Right lobe of liver (tissue), 6 donors: ENCODE measurements around the gene CBLN3. TPM values are rescaled to one million over a fixed set of nuclear protein-coding genes. Genes with fewer than 3 reads are reported as not detected.
A peak's percentile ranks its signal among the peaks of the same experiment; 100 is the strongest.

Experiments
- ATAC-seq, 4 donors: fragments of 200-7000 bp; cut with Tn5 transposase; one replicate each; pipeline ENCODE4 v1.9.1; 2020; ENCODE audit warnings: mild to moderate bottlenecking in 4 of 4, moderate library complexity in 4 of 4
- DNase-seq, 3 donors: peaks; one replicate each; pipeline ENCODE4 v3.0.0-alpha.2; 2020
- H3K27ac ChIP-seq, 3 donors: fragments of 200-600 bp; one replicate each; pipeline ENCODE4 v1.8.0; 2022
- H3K27me3 ChIP-seq, 2 donors: fragments of 200-600 bp; one replicate each; pipeline ENCODE4 v1.8.0; 2022
- H3K36me3 ChIP-seq, 4 donors: fragments of 200-600 bp; sonication (generic) in 1 of 4; one replicate each; pipeline versions ENCODE4 v1.5.1 to v1.8.0; 2017 to 2022; ENCODE audit warnings: control low read depth in 1 of 4
- H3K4me1 ChIP-seq, 4 donors: fragments of 200-600 bp; sonication (generic) in 1 of 4; one replicate each; pipeline versions ENCODE4 v1.5.1 to v1.8.0; 2017 to 2022; ENCODE audit warnings: control low read depth in 1 of 4
- H3K4me3 ChIP-seq, 3 donors: fragments of 200-600 bp; one replicate each; pipeline ENCODE4 v1.8.0; 2022
- H3K9me3 ChIP-seq, 4 donors: fragments of 200-600 bp; sonication (generic) in 1 of 4; one replicate each; pipeline versions ENCODE4 v1.5.1 to v1.8.0; 2017 to 2022; ENCODE audit warnings: control low read depth in 1 of 4
- POLR2A ChIP-seq: fragments of 450-650 bp; IDR thresholded peaks from one replicate; pipeline ENCODE4 v1.6.1; 2017; ENCODE audit warnings: antibody characterized with exemption, mild to moderate bottlenecking
- whole genome bisulfite sequencing: methylation state at CpG from one replicate; pipeline ENCODE4 v1.1.6; 2018; ENCODE audit warnings: low coverage, low lambda C conversion rate; ENCODE audit not compliant: insufficient coverage; ENCODE audit errors: missing lambda C conversion rate; 5-methylcytosine and 5-hydroxymethylcytosine counted together
- intact Hi-C, 2 donors: fragments of 100-400 bp; cut with DNase I; formaldehyde crosslinking; loops; one replicate each; pipeline versions ENCODE4 v1.11.2 to v1.14.1; 2022
- total RNA-seq, 6 experiments: library from RNA; depleted of rRNA in 2 of 6; stranded (reverse); fragments of >200 nt in 2 of 6; fragmentation: NEBNext Ultra II Directional in 3 of 6; extraction: Animal tissue kit (Norgen Biotek cat#: 25700) in 3 of 6; gene quantifications; one replicate each; pipeline versions ENCODE4 v1.1.0 to v1.2.4, GENCODE V29; 2016 to 2023
- TF ChIP-seq, protein P1 (sequence below), 4 donors: fragments of 200-600 bp in 3 of 4; fragments of 450-650 bp in 1 of 4; IDR thresholded peaks; one replicate each; pipeline versions ENCODE4 v1.5.1 to v1.8.0; 2016 to 2022; ENCODE audit warnings: antibody characterized with exemption in 4 of 4, mild to moderate bottlenecking in 2 of 4
- donor health status: DM: no; HTN: yes; CAD: no.
- donor health status: DM: no; HTN: no; CAD: no.
- donor health status: DM: no; HTN: no; CAD: no.
- donor health status: DM: no; HTN: yes; CAD: no.
- donor health status: DM: no; HTN: yes; CAD: no.

Gene CBLN3
- total RNA-seq, 6 experiments from 2014 or later = 0.74 to 1.8 (median 1.2) TPM

DNA sequence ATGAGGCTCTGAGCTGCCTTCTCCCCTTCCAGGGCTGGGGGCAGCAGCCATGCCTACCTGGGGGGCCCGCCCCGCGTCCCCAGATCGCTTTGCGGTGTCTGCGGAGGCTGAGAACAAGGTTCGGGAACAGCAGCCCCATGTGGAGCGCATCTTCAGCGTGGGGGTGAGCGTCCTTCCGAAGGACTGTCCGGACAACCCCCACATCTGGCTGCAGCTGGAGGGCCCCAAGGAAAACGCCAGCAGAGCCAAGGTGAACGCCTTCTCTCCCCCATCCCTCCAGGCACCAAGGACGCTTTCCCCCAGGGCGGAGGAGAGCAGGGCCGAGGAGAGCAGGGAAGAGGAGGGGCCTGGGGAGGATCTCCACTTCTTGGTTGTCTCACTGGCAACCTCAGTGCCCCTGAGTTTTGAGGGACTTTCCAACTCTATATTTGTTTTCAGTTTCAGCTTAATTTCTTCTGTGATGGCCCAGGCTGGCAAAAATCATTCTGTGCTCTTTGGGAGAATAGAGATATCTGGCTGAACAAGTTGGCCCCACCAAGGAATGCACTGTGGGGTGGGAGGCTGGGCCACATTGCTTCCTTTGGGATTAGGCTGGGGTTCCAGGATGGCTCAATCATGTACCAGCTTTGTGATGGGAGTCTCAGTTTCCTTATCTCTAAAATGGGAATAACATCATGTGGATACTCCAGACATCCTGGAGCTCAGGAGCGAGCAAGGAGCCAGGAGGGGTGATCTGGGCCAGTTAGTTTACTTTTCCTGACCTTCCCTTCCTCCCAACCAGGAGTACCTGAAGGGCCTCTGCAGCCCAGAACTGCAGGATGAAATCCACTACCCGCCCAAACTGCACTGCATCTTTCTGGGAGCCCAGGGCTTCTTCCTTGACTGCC is 1.5 kb upstream of the CBLN3 start:
- Histone ChIP-seq H3K4me3 (peak overlapping the region; percentile 61 to 84 (median 82)), H3K27ac (peak overlapping the region; percentile 95 to 99 (median 97)), H3K36me3 (peaks cover 0 to 27% (median 9%) of the 10 kb centered on the region in 4 donors), H3K4me1 (peaks cover 0 to 44% (median 17%) of the 10 kb centered on the region in 4 donors), H3K9me3 (no peaks in the 10 kb centered on the region), H3K27me3 (no peaks in the 10 kb centered on the region)
- WGBS = 43% methylated on average over 1 of the region's 19 CpGs
- intact Hi-C loops = loop anchor here (5.0 kb wide), 2 partner anchors 64 to 99 kb away; partner anchors contain the start of gene NFATC4 (in 2 of the 2)
- TF ChIP-seq POLR2A = no peak
- TF ChIP-seq, protein P1, sequence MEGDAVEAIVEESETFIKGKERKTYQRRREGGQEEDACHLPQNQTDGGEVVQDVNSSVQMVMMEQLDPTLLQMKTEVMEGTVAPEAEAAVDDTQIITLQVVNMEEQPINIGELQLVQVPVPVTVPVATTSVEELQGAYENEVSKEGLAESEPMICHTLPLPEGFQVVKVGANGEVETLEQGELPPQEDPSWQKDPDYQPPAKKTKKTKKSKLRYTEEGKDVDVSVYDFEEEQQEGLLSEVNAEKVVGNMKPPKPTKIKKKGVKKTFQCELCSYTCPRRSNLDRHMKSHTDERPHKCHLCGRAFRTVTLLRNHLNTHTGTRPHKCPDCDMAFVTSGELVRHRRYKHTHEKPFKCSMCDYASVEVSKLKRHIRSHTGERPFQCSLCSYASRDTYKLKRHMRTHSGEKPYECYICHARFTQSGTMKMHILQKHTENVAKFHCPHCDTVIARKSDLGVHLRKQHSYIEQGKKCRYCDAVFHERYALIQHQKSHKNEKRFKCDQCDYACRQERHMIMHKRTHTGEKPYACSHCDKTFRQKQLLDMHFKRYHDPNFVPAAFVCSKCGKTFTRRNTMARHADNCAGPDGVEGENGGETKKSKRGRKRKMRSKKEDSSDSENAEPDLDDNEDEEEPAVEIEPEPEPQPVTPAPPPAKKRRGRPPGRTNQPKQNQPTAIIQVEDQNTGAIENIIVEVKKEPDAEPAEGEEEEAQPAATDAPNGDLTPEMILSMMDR (IDR thresholded peaks at IDR 0.05) = no peak
- ATAC-seq (peak in 1 of 4 donors; percentile 11), DNase-seq (peak in 1 of 3 donors; percentile 37)

DNA sequence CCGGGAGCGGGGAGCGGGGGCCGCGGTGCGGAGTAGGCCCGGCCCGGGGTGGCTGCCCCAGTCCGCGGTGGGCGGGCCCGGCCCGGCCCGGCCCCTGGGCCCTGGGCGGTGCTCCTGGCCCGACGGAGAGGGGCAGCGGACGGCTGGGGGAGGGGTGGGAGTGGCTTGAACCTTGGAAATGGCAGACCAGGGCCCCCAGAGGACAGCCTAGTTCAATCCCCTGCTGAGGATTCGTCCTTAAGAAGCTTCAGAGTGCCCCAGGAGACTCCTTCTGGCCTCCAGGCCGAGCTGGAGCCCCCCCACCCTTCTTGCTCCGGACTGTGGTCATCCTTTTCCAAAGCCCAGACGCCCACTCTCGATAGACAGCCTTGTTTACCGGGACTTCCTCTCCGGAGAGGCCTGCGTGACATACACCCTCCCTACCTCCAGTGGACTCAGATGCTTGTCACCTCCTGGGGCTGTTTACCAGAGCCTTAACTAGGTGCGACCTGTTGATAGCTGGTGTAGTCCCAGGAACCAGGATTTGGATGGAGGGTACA is 744 bp upstream of the CBLN3 start:
- H3K4me3 ChIP-seq = peak overlapping the region; percentile 61 to 84 (median 82)
- WGBS = 0% methylated on average over 1 of the region's 28 CpGs
- intact Hi-C loops = loop anchor here (5.0 kb wide), 2 partner anchors 63 to 98 kb away; partner anchors contain the start of gene NFATC4 (in 2 of the 2)
- ATAC-seq (peak; percentile 69 to 77 (median 72)), DNase-seq (peak; percentile 83 to 84 (median 84))
- peak overlapping the region; percentile 95 to 99 (median 97) for H3K27ac ChIP-seq
- peaks cover 0 to 51% (median 21%) of the 10 kb centered on the region in 4 donors for H3K4me1 ChIP-seq
- no peaks in the 10 kb centered on the region for H3K9me3 ChIP-seq
- peaks cover 0 to 25% (median 8%) of the 10 kb centered on the region in 4 donors for H3K36me3 ChIP-seq
- H3K27me3 ChIP-seq = no peaks in the 10 kb centered on the region
- TF ChIP-seq, protein P1 (IDR thresholded peaks at IDR 0.05) = no peak
- no peak for TF ChIP-seq POLR2A

DNA sequence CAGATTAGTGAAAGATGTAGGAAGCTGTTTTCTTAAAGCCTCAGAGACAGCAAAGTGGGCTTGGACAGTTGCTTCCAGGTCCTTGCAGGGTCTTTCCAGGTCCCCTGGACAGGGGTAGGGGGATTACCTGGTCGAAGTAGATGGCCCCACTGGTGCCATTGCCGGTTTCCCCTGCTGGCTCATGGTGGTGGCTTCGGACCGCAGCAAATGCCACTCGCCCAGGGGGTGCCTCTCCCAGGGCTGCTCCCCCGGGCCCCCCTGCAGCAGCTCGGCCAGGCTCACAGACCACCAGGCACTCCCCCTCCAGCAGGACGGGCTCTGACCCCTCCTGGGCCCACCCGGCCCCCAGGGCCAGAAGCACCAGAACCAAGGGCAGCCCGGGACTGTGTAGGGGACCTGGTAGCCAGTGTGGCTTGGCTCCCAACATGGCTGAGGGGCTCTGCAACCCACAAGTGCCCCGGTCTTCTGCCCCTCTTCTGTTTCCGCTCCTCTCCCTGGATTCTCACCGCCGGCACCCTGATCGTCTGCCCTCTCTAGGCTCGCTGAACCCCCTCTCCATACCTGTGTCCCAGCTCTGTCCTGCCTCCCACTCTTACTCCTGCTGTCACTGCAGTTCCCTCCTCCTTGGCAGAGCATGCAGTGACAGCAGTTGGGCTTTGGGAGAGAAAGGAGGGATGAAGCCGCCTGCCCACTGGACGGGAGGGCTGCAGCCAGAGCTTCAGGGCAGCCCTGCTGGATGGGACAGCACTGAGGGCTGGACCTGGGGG is 657 bp downstream of the CBLN3 start:
- Histone ChIP-seq H3K9me3 (no peaks in the 10 kb centered on the region), H3K4me1 (peaks cover 0 to 62% (median 24%) of the 10 kb centered on the region in 4 donors), H3K36me3 (peaks cover 0 to 19% (median 8%) of the 10 kb centered on the region in 4 donors), H3K27ac (peak overlapping the region; percentile 95 to 99 (median 97)), H3K27me3 (no peaks in the 10 kb centered on the region), H3K4me3 (peak overlapping the region in 1 of 3 donors; percentile 84)
- DNase-seq = no peak
- WGBS = 92% methylated on average over 5 of the region's 18 CpGs
- TF ChIP-seq POLR2A = no peak
- TF ChIP-seq, protein P1 (IDR thresholded peaks at IDR 0.05) = no peak
- intact Hi-C loops = no loop called here
- no peak for ATAC-seq
